ENCODE results near the gene NPTXR. TPM values are rescaled to one million over a fixed set of nuclear protein-coding genes. Genes with fewer than 3 reads are reported as not detected.

Gene NPTXR
- total RNA-seq, 1 donor from 2014 or later, result 0.13 TPM

DNA sequence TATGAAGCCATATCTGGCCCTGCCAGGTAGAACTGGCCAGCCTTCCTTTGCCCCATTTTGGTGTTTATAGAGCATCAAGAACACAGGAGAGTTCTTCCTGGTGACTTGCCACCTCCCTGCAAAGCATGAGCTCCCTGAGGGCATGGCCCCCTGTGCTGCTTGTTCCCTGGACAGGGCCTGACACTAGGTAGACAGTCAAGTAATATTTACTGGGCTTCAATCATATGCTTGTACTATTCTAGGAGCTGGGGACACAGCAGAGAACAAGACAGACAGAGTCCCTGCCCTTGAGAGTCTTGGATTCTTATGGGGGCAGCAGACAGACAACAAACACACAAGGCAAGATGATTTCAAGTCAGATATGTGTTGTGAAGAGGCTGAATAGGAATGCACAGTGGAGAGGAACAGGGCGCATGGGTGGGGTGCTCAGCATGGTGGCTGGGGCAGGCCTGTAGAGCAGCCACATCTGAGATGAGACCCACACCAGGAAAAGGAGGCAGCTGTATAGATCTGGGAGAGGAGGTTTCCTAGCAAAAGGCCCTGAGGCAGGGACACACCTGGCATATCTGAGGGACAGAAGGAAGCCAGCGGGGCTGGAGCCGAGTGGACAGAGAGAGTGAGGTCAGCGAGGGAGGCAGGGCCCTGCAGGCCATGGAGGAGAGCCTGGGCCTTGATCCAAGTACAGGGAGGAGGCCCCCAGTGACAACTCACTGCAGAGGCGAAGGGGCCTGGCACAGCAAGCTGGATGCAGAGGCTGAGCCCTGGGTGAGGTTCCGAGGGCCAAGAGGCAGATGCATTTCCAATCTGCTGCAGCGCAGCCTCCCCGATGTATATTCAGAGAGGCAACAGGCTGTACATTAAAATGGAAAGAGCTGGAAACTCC is 38.4 kb upstream of the NPTXR start:
- ATAC-seq (ENCODE audit: low read depth) (no peak), DNase-seq (no peak)
- ChIA-PET CTCF (interaction anchor here (1.0 kb wide), 1 partner anchor 13 kb away, joined by 4 read pairs; no protein-coding TSS in a partner anchor), POLR2A (no interaction called here)
- TF ChIP-seq, protein P1, sequence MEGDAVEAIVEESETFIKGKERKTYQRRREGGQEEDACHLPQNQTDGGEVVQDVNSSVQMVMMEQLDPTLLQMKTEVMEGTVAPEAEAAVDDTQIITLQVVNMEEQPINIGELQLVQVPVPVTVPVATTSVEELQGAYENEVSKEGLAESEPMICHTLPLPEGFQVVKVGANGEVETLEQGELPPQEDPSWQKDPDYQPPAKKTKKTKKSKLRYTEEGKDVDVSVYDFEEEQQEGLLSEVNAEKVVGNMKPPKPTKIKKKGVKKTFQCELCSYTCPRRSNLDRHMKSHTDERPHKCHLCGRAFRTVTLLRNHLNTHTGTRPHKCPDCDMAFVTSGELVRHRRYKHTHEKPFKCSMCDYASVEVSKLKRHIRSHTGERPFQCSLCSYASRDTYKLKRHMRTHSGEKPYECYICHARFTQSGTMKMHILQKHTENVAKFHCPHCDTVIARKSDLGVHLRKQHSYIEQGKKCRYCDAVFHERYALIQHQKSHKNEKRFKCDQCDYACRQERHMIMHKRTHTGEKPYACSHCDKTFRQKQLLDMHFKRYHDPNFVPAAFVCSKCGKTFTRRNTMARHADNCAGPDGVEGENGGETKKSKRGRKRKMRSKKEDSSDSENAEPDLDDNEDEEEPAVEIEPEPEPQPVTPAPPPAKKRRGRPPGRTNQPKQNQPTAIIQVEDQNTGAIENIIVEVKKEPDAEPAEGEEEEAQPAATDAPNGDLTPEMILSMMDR (IDR thresholded peaks at IDR 0.05), result no peak
- H3K4me3 Mint-ChIP-seq, result no peak overlapping the region
- H3K36me3 Mint-ChIP-seq (ENCODE audit: low read depth), result no peaks in the 10 kb centered on the region
- H3K4me1 Mint-ChIP-seq, result no peaks in the 10 kb centered on the region
- peaks cover 14% of the 10 kb centered on the region for H3K27me3 Mint-ChIP-seq
- intact Hi-C loops (cut with micrococcal nuclease), result no loop called here
- peaks cover 2% of the 10 kb centered on the region for H3K9me3 Mint-ChIP-seq
- no peak overlapping the region for H3K27ac Mint-ChIP-seq

GRCh38 chr22:38881464-38881871 is 37.6 kb upstream of the NPTXR start:
- H3K27me3 Mint-ChIP-seq, result peaks cover 15% of the 10 kb centered on the region
- no peak overlapping the region for H3K27ac Mint-ChIP-seq
- H3K36me3 Mint-ChIP-seq (ENCODE audit: low read depth), result no peaks in the 10 kb centered on the region
- DNase-seq, result no peak
- TF ChIP-seq, protein P1 (IDR thresholded peaks at IDR 0.05), result no peak
- POLR2A ChIA-PET, result interaction anchor here (0.7 kb wide), 1 partner anchor 516 kb away, joined by 5 read pairs; no protein-coding TSS in a partner anchor
- H3K4me1 Mint-ChIP-seq, result no peaks in the 10 kb centered on the region
- no peak overlapping the region for H3K4me3 Mint-ChIP-seq
- no peak for ATAC-seq (ENCODE audit: low read depth)
- CTCF ChIA-PET, result no interaction called here
- peaks cover 2% of the 10 kb centered on the region for H3K9me3 Mint-ChIP-seq
- intact Hi-C loops (cut with micrococcal nuclease), result no loop called here

GRCh38 chr22:38879961-38880360 is 36.1 kb upstream of the NPTXR start:
- POLR2A ChIA-PET, result no interaction called here
- Mint-ChIP-seq H3K36me3 (ENCODE audit: low read depth) (no peaks in the 10 kb centered on the region), H3K27me3 (peaks cover 11% of the 10 kb centered on the region), H3K27ac (no peak overlapping the region), H3K4me3 (no peak overlapping the region), H3K4me1 (no peaks in the 10 kb centered on the region), H3K9me3 (peaks cover 2% of the 10 kb centered on the region)
- intact Hi-C loops (cut with micrococcal nuclease), result loop anchor here (10.0 kb wide), 1 partner anchor 1275 kb away; the partner anchor contains the start of gene GGA1
- TF ChIP-seq, protein P1 (IDR thresholded peaks at IDR 0.05), result no peak
- CTCF ChIA-PET, result no interaction called here
- DNase-seq (no peak), ATAC-seq (ENCODE audit: low read depth) (no peak)

DNA sequence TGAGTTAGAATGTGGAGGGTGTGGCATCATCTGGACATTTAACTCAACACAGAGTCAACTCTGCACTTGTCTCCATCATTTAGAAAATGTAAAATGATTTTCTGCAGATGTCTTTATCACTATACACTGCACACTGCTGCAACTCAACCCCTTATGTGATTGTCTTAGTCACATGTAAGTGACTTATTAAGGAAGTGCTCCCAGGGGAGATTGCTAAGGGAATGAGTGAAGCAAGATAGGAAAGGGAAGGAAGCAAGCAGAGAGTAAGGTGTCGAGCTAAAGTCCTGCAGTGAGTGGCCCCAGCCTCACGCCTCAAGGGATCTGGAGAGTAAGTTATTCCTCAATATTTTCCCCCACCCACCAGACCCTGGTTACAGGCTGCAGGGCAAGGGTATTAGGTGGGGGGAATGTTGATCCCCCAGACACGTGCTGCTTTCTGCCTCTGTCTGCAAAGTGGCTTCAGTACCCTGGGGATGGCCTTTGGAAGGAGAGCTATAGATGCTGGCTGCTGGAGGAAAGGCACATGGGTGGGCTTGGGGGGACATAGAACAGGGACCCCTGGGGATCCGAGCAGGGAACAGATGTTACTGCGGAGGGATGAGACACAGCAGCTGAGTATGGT is 35.4 kb upstream of the NPTXR start:
- ChIA-PET CTCF (no interaction called here), POLR2A (interaction anchor here (0.5 kb wide), 1 partner anchor 34 kb away, joined by 5 read pairs; no protein-coding TSS in a partner anchor)
- ATAC-seq (ENCODE audit: low read depth) (no peak), DNase-seq (no peak)
- Mint-ChIP-seq H3K27me3 (peaks cover 7% of the 10 kb centered on the region), H3K9me3 (peaks cover 2% of the 10 kb centered on the region), H3K4me3 (no peak overlapping the region), H3K4me1 (peaks cover 2% of the 10 kb centered on the region), H3K36me3 (ENCODE audit: low read depth) (no peaks in the 10 kb centered on the region), H3K27ac (no peak overlapping the region)
- TF ChIP-seq, protein P1 (IDR thresholded peaks at IDR 0.05), result no peak
- intact Hi-C loops (cut with micrococcal nuclease), result loop anchor here (10.0 kb wide), 1 partner anchor 1274 kb away; the partner anchor contains the start of gene GGA1

DNA sequence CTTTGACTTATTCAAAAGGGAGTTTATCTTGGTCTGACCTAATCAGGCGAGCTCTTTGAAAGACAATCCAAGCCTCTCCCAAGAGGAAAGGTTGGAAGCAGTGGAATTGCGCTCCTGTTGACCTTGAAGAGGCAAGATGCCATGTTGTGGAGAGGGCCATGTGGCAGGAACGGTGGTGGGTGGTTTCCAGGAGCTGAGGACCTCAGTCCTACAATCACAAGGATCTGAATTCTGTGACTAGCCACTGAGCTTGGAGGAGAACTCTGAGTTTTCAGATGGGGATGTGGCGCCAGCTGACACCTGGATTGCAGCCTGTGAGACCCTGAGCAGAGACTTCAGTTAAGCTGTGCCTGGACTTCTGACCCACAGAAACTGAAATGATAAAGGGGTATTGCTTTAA is 34.2 kb upstream of the NPTXR start:
- intact Hi-C loops (cut with micrococcal nuclease), result loop anchor here (10.0 kb wide), 1 partner anchor 1273 kb away; the partner anchor contains the start of gene GGA1
- no peak overlapping the region for H3K27ac Mint-ChIP-seq

More for the DNA sequence above, 34.2 kb upstream of the NPTXR start:
- H3K4me3 Mint-ChIP-seq, result no peak overlapping the region
- ChIA-PET CTCF (interaction anchor here (1.1 kb wide), 1 partner anchor 126 kb away, joined by 4 read pairs; no protein-coding TSS in a partner anchor), POLR2A (no interaction called here)
- peaks cover 7% of the 10 kb centered on the region for H3K27me3 Mint-ChIP-seq
- TF ChIP-seq, protein P1 (IDR thresholded peaks at IDR 0.05), result no peak
- DNase-seq (no peak), ATAC-seq (ENCODE audit: low read depth) (no peak)
- peaks cover 2% of the 10 kb centered on the region for H3K9me3 Mint-ChIP-seq
- H3K36me3 Mint-ChIP-seq (ENCODE audit: low read depth), result no peaks in the 10 kb centered on the region
- peaks cover 14% of the 10 kb centered on the region for H3K4me1 Mint-ChIP-seq

All from activated B cell treated with CpG ODN at 0.5 μM for 24 hours (primary cell).